ENCODE data around the gene FIGNL2. TPM values are rescaled to one million over a fixed set of nuclear protein-coding genes. Genes with fewer than 3 reads are reported as not detected.
A peak's percentile ranks its signal among the peaks of the same experiment; 100 is the strongest.

Gene FIGNL2
- total and polyA plus RNA-seq, 7 donors: 0.01 to 0.20 (median 0.17) TPM

- intact Hi-C loops (cut with DNase I): loop anchor here in 1 of 2 donors (5.0 kb wide), 1 partner anchor 450 kb away; the partner anchor contains the start of gene SLC4A8
- H3K36me3 ChIP-seq (ENCODE audit: insufficient read depth in 1 of 2, low read depth in 1 of 2): no peaks in the 10 kb centered on the region
- H3K4me1 ChIP-seq: no peaks in the 10 kb centered on the region
- H3K9me3 ChIP-seq: no peaks in the 10 kb centered on the region
- ATAC-seq: no peak
- H3K27me3 ChIP-seq (ENCODE audit: insufficient read depth in 3 of 3, low read length in 2 of 3): peaks cover 0 to 39% (median 3%) of the 10 kb centered on the region in 3 donors
- no peak overlapping the region for H3K4me3 ChIP-seq
- no peak for TF ChIP-seq CTCF (IDR thresholded peaks at IDR 0.05)
- H3K27ac ChIP-seq: no peak overlapping the region
- DNase-seq: no peak
- 96 to 97% (median 96%) methylated on average over 3 of the region's 3 CpGs for WGBS, 3 donors
Observed at GRCh38 chr12:51872689-51872981, 24.1 kb upstream of the FIGNL2 start.

DNA sequence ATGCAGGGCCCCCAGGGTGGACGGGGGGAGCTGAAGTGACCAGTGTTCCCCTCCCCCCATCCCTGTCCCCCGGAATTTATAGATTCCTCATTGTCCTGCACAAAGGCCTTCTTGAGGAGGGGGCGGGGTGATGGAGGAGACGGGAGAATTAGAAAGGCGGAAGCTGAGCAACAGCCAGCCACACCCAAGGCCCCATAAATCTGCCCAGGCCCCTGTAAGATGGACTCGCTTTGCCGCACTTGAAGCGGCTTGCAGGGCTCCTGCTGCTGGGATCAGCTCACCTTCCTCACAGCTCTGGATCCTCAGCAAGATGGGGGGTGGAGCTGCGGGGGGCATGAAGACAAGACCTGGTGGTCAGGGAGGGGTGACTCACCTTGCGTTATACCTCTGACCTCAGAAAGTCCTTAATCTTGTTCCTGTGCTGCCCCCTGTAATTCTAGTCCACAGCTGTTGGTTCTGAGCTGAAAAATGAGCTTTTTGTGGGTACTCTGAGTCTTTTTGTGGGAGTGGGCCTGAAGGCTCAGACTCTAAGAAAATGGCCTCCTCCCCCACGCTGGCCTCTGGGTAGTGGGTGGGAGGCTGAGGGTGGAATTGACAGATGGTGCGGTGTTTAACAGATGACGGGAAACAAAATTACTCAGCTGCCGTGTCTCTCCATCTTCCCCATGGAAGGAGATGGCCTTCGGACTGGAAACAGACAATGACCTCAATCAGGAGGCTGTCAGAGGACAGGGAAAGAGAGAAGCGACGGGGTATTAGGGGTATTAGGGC lies 23.6 kb upstream of the FIGNL2 start:
- intact Hi-C loops (cut with DNase I): loop anchor here in 1 of 2 donors (5.0 kb wide), 1 partner anchor 450 kb away; the partner anchor contains the start of gene SLC4A8
- Histone ChIP-seq H3K27ac (no peak overlapping the region), H3K4me3 (no peak overlapping the region), H3K27me3 (ENCODE audit: insufficient read depth in 3 of 3, low read length in 2 of 3) (peaks cover 0 to 43% (median 3%) of the 10 kb centered on the region in 3 donors), H3K9me3 (no peaks in the 10 kb centered on the region), H3K36me3 (ENCODE audit: insufficient read depth in 1 of 2, low read depth in 1 of 2) (no peaks in the 10 kb centered on the region), H3K4me1 (no peaks in the 10 kb centered on the region)
- ATAC-seq: no peak
- peak in 1 of 2 donors; percentile 12 for DNase-seq
- WGBS, 3 donors: 71 to 77% (median 76%) methylated on average over 17 of the region's 17 CpGs
- TF ChIP-seq CTCF (IDR thresholded peaks at IDR 0.05): no peak

GRCh38 chr12:51871126-51871525 lies 22.6 kb upstream of the FIGNL2 start:
- 68 to 81% (median 76%) methylated on average over 6 of the region's 6 CpGs for WGBS, 3 donors
- no peak for ATAC-seq
- intact Hi-C loops (cut with DNase I): loop anchor here in 1 of 2 donors (5.0 kb wide), 1 partner anchor 449 kb away; the partner anchor contains the start of gene SLC4A8
- Histone ChIP-seq H3K27ac (no peak overlapping the region), H3K27me3 (ENCODE audit: insufficient read depth in 3 of 3, low read length in 2 of 3) (peaks cover 0 to 43% (median 3%) of the 10 kb centered on the region in 3 donors), H3K9me3 (no peaks in the 10 kb centered on the region), H3K36me3 (ENCODE audit: insufficient read depth in 1 of 2, low read depth in 1 of 2) (no peaks in the 10 kb centered on the region), H3K4me3 (no peak overlapping the region), H3K4me1 (no peaks in the 10 kb centered on the region)
- no peak for TF ChIP-seq CTCF (IDR thresholded peaks at IDR 0.05)
- DNase-seq: peak; percentile 48 to 60

- H3K27ac ChIP-seq: no peak overlapping the region
- H3K4me3 ChIP-seq: no peak overlapping the region
- DNase-seq (no peak), ATAC-seq (no peak)
- 77 to 80% (median 79%) methylated on average over 4 of the region's 4 CpGs for WGBS, 3 donors
- H3K4me1 ChIP-seq: no peaks in the 10 kb centered on the region
- no peak for TF ChIP-seq CTCF (IDR thresholded peaks at IDR 0.05)
- intact Hi-C loops (cut with DNase I): loop anchor here in 1 of 2 donors (5.0 kb wide), 1 partner anchor 448 kb away; the partner anchor contains the start of gene SLC4A8
- H3K9me3 ChIP-seq: no peaks in the 10 kb centered on the region
- H3K27me3 ChIP-seq (ENCODE audit: insufficient read depth in 3 of 3, low read length in 2 of 3): peaks cover 0 to 44% (median 3%) of the 10 kb centered on the region in 3 donors
- no peaks in the 10 kb centered on the region for H3K36me3 ChIP-seq (ENCODE audit: insufficient read depth in 1 of 2, low read depth in 1 of 2)
Observed at GRCh38 chr12:51870504-51870903, 22.0 kb upstream of the FIGNL2 start.

Data from psoas muscle (tissue), 8 donors.